ENCODE results near the gene SOCS3. TPM values are rescaled to one million over a fixed set of nuclear protein-coding genes. Genes with fewer than 3 reads are reported as not detected.
A peak's percentile ranks its signal among the peaks of the same experiment; 100 is the strongest.

SOCS3 gene
- total RNA-seq, 2 experiments from 2014 or later = 150 to 162 TPM

DNA sequence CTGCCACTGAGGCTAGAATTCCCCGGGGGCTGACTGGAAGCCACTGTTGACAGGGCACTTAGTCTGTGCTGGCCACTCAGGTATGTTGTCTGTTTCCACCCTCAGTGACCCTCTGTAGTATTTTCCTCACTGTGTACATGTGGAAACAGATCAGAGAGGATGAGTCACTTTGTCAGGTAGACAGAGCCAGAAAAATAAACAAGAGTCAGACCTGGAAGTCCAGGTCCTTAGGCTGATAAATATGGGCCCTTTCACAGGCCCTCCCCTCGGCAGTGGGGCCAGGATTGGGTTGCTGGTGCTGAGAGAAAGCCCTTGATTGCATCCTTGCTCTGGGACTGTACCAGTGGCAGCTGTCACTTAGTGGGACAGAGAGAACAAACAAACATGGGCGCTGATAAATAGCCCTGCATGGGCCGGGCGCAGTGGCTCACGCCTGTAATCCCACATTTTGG, 39.8 kb upstream of the SOCS3 start:
- peaks cover 3% of the 10 kb centered on the region for H3K4me1 Mint-ChIP-seq
- intact Hi-C loops (cut with DNase I, micrococcal nuclease) = no loop called here
- ChIA-PET POLR2A (no interaction called here), CTCF (no interaction called here)
- H3K27me3 Mint-ChIP-seq = no peaks in the 10 kb centered on the region
- no peaks in the 10 kb centered on the region for H3K9me3 Mint-ChIP-seq (ENCODE audit: low read depth)
- DNase-seq (no peak), ATAC-seq (no peak)
- no peak overlapping the region for H3K4me3 Mint-ChIP-seq
- peaks cover 84% of the 10 kb centered on the region for H3K36me3 Mint-ChIP-seq (ENCODE audit: low read depth)
- H3K27ac Mint-ChIP-seq = no peak overlapping the region

DNA sequence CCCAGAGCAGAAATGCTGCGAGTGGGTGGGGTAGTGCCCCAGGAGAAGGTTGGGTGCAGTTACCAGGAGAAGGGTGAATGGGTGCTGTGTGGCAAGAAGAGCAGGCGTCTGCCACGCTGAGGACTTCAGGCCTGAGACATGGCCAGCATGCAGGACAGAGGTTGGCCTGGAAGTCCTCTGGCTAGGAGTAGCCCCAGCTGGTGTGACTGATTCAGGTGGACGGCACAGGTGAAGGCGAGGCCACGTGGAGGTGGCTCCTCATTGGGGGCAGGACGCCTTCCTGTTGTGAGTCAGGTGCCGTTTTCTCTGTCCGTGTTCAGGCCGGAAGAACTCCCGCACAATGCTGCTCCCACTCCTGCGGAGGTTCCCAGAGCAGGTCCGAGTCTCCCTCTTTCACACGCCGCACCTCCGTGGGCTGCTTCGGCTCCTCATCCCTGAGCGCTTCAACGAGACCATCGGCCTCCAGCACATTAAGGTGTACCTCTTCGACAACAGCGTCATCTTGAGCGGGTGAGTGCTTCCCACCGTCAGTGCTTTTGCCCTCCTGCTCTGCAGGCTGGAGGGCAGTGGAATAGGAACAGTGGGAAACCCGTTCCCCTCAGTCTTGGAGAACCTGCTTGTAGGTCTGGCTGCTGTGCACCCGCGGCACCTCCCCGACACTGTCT, 39.3 kb upstream of the SOCS3 start:
- Mint-ChIP-seq H3K36me3 (ENCODE audit: low read depth) (peaks cover 81% of the 10 kb centered on the region), H3K9me3 (ENCODE audit: low read depth) (no peaks in the 10 kb centered on the region), H3K27me3 (no peaks in the 10 kb centered on the region), H3K27ac (no peak overlapping the region), H3K4me3 (no peak overlapping the region), H3K4me1 (peaks cover 4% of the 10 kb centered on the region)
- POLR2A ChIA-PET = no interaction called here
- DNase-seq = no peak
- no peak for ATAC-seq
- intact Hi-C loops (cut with DNase I, micrococcal nuclease) = no loop called here
- CTCF ChIA-PET = interaction anchor here (1.1 kb wide), 1 partner anchor 38 kb away, joined by 3 read pairs; no protein-coding TSS in a partner anchor

DNA sequence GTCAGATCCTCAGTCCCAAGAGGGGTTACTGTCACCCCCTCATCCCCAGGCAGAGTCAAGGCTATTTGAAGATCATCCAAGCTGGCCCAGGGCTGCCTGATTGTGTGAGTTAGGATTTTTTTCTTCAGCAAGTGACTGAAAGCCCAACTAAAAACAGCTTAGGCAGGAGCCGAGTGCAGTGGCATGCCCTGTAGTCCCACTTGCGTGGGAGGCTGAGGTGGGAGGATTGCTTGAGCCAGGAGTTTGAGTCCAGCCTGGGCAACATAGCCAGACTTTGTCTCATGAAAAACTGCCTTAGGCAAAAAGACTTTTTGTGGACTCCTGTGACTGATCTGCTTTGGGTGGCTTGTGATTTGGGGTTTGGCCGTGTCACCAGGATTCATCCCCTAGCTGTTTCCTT, 38.5 kb upstream of the SOCS3 start:
- H3K36me3 Mint-ChIP-seq (ENCODE audit: low read depth) = peaks cover 80% of the 10 kb centered on the region
- DNase-seq = no peak
- H3K4me3 Mint-ChIP-seq = no peak overlapping the region
- no peaks in the 10 kb centered on the region for H3K27me3 Mint-ChIP-seq
- CTCF ChIA-PET = interaction anchor here (1.1 kb wide), 1 partner anchor 38 kb away, joined by 3 read pairs; no protein-coding TSS in a partner anchor
- no peak overlapping the region for H3K27ac Mint-ChIP-seq
- no peaks in the 10 kb centered on the region for H3K9me3 Mint-ChIP-seq (ENCODE audit: low read depth)
- POLR2A ChIA-PET = no interaction called here
- intact Hi-C loops (cut with DNase I, micrococcal nuclease) = no loop called here
- ATAC-seq = no peak
- peaks cover 7% of the 10 kb centered on the region for H3K4me1 Mint-ChIP-seq

DNA sequence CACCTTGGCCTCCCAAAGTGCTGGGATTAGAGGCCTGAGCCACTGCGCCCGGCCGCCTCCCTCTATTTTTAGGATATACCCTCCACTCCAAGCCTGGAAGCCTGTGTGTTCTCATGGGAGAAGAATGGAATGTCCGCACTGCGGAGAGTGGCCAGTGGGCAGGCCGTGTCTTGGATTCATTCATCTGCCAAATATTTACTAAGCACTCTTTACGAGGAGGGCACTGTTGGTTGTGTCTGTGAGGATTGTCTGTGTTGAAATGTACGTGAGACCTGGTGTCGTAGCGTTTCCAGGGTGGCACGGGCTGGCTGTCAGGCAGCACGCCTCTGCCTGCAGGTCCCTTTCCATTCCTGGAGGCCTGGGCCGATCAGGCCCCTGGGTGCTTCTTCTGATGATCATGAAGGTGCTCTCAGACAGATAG, 37.8 kb upstream of the SOCS3 start:
- no peak overlapping the region for H3K27ac Mint-ChIP-seq
- H3K4me1 Mint-ChIP-seq = peaks cover 10% of the 10 kb centered on the region
- H3K36me3 Mint-ChIP-seq (ENCODE audit: low read depth) = peaks cover 77% of the 10 kb centered on the region
- no peaks in the 10 kb centered on the region for H3K27me3 Mint-ChIP-seq
- intact Hi-C loops (cut with DNase I, micrococcal nuclease) = no loop called here
- H3K4me3 Mint-ChIP-seq = no peak overlapping the region
- ATAC-seq (no peak), DNase-seq (no peak)
- POLR2A ChIA-PET = no interaction called here
- no peaks in the 10 kb centered on the region for H3K9me3 Mint-ChIP-seq (ENCODE audit: low read depth)
- CTCF ChIA-PET = interaction anchor here (1.1 kb wide), 1 partner anchor 37 kb away, joined by 3 read pairs; no protein-coding TSS in a partner anchor

DNA sequence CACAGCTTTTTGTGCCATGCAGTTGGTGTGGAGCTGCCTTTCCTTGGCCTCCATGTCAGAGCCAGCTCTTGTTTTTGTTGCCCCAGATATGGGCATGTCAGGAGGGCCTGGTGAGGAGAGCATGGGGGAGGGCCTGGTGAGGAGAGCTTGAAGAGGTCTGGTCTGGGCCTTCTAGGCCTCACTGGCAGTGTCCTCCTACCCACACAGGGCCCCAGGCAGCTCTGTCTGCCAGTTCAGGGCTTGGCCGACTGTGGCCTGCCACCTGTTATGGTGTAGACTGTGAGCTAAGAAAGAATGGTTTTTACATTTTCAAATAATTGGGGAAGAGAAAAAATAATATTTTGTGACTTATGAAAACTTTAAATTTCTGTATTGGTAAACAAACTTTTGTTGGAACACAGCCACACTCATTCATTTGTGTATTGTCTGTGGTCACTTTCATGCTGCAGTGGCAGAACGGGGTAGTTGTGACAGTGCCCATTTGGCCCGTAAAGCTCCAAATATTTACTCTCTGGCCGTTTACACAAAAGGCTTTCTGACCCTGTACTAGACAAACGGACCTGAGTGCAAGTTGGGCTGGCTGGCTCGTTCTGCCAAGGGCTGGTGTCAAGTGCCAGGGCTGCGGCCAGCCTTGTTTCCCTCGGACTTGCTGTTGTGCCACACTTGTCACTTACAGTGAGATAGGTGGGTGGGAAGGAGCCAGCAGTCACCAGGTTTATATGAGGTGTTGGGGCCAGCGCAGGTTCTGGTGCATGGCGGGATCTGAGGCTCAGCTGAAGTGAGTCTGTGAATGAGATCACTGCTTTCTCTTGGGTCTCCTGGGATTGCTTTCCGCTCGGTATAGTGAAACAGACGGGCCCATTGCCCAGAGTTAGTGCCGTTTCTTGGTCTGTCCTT, 36.8 kb upstream of the SOCS3 start:
- H3K4me3 Mint-ChIP-seq = no peak overlapping the region
- no peaks in the 10 kb centered on the region for H3K27me3 Mint-ChIP-seq
- DNase-seq = no peak
- H3K27ac Mint-ChIP-seq = no peak overlapping the region
- H3K36me3 Mint-ChIP-seq (ENCODE audit: low read depth) = peaks cover 79% of the 10 kb centered on the region
- ChIA-PET CTCF (interaction anchor here (0.5 to 1.3 kb wide), 4 partner anchors 14 to 35 kb away, joined by 3 to 6 read pairs (median 4); no protein-coding TSS in a partner anchor), POLR2A (no interaction called here)
- peaks cover 19% of the 10 kb centered on the region for H3K4me1 Mint-ChIP-seq
- intact Hi-C loops (cut with DNase I, micrococcal nuclease) = no loop called here
- ATAC-seq = no peak
- H3K9me3 Mint-ChIP-seq (ENCODE audit: low read depth) = no peaks in the 10 kb centered on the region

DNA sequence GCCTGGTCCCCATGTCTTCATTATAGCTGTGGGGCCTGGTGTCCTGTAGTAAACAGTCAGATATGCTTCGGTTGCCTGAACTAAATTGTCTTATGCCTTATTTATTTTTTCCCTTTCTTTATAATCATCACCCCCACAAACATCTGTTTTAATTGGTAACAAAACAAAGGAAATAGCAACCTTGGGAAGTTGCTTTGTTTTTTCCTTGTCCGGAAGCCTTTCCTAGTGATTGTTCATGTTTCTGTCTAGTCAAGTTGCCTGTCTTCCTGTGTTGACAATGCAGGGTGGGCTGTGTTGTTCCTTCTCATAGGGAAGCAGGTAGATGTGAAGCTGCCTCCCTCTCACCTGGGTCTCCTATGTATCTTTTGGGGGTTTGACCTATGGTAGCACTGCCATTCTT, 35.3 kb upstream of the SOCS3 start:
- no peak overlapping the region for H3K4me3 Mint-ChIP-seq
- ATAC-seq = no peak
- no peak for DNase-seq
- no peak overlapping the region for H3K27ac Mint-ChIP-seq
- intact Hi-C loops (cut with DNase I, micrococcal nuclease) = no loop called here
- ChIA-PET CTCF (interaction anchor here (0.7 to 1.3 kb wide), 3 partner anchors 15 to 31 kb away, joined by 4 to 6 read pairs (median 4); no protein-coding TSS in a partner anchor), POLR2A (no interaction called here)
- H3K36me3 Mint-ChIP-seq (ENCODE audit: low read depth) = peaks cover 76% of the 10 kb centered on the region
- peaks cover 34% of the 10 kb centered on the region for H3K4me1 Mint-ChIP-seq
- H3K27me3 Mint-ChIP-seq = no peaks in the 10 kb centered on the region
- no peaks in the 10 kb centered on the region for H3K9me3 Mint-ChIP-seq (ENCODE audit: low read depth)

DNA sequence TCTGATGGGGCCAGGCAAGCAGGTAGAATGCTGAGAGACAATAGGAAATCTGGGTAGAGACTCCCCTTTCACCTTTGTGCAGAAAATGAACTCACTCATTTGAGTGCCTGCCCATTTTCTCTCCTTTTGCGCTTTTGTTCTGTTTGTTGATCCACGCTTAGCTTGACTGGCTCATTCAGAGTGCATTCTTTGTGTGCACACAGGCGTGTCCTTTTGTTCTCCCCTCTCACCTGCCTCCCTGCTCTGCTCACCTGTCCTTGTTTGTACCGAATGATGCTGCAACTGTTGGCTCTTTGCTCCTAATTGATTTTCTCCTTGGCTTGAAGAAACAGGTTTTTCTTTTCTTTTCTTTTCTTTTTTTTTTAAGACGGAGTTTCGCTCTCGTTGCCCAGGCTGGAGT, 34.3 kb upstream of the SOCS3 start:
- intact Hi-C loops (cut with DNase I, micrococcal nuclease) = no loop called here

DNA sequence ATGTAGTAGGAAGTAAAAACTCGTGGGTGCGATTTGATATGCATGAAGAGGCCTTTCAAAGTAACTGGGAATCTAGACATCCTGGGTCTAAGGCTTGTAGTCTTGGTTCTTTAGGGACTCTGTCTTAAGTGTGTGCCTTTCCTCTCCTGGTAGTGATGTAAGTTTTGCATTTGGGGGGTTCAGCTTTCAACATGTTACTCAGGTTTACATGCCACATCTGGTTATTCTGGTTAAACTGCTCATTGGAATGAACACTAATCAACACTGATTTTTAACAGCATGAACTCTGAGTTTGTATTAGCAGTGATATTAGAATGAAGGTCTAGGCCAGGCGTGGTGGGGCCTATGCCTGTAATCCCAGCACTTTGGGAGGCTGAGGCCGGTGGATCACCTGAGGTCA, 33.7 kb upstream of the SOCS3 start:
- intact Hi-C loops (cut with DNase I, micrococcal nuclease) = no loop called here
- DNase-seq = no peak
- Mint-ChIP-seq H3K4me1 (peaks cover 49% of the 10 kb centered on the region), H3K36me3 (ENCODE audit: low read depth) (peaks cover 65% of the 10 kb centered on the region), H3K27ac (peak overlapping the region; percentile 67), H3K4me3 (no peak overlapping the region), H3K9me3 (ENCODE audit: low read depth) (no peaks in the 10 kb centered on the region), H3K27me3 (no peaks in the 10 kb centered on the region)
- ChIA-PET POLR2A (no interaction called here), CTCF (interaction anchor here (2.5 kb wide), 1 partner anchor 12 kb away, joined by 8 read pairs; no protein-coding TSS in a partner anchor)
- no peak for ATAC-seq

More for the DNA sequence above, 34.3 kb upstream of the SOCS3 start:
- H3K9me3 Mint-ChIP-seq (ENCODE audit: low read depth) = no peaks in the 10 kb centered on the region
- H3K27ac Mint-ChIP-seq = no peak overlapping the region
- no peaks in the 10 kb centered on the region for H3K27me3 Mint-ChIP-seq
- ChIA-PET POLR2A (no interaction called here), CTCF (no interaction called here)
- ATAC-seq = no peak
- no peak overlapping the region for H3K4me3 Mint-ChIP-seq
- peaks cover 42% of the 10 kb centered on the region for H3K4me1 Mint-ChIP-seq
- peaks cover 69% of the 10 kb centered on the region for H3K36me3 Mint-ChIP-seq (ENCODE audit: low read depth)
- DNase-seq = no peak

DNA sequence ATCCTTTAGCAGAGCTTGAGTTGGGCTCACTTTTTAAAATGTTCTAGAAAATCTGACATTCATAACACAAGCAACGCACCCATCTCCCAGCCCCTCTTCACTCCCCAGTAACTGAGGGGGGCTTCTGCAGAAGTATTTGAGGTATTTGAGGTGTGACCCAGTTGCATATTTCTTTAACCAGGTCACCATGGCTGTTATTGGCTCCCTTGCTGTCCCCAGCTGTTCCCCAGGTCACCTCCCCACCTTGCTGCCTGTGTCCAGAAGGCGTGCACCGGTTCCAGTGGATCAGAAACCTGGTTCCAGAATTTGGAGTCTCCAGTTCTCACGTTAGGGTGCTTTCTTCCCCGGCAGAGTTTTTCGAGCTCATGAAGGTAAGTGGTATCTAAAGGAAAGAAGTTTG, 32.4 kb upstream of the SOCS3 start:
- DNase-seq (no peak), ATAC-seq (no peak)
- ChIA-PET CTCF (interaction anchor here (0.5 to 2.5 kb wide), 9 partner anchors 9 to 101 kb away, joined by 3 to 8 read pairs (median 3); no protein-coding TSS in a partner anchor), POLR2A (interaction anchor here (0.6 kb wide), 1 partner anchor 220 kb away, joined by 3 read pairs; no protein-coding TSS in a partner anchor)
- H3K4me1 Mint-ChIP-seq = peaks cover 59% of the 10 kb centered on the region
- intact Hi-C loops (cut with DNase I, micrococcal nuclease) = no loop called here
- H3K36me3 Mint-ChIP-seq (ENCODE audit: low read depth) = peaks cover 63% of the 10 kb centered on the region
- no peak overlapping the region for H3K4me3 Mint-ChIP-seq
- H3K27ac Mint-ChIP-seq = peak overlapping the region; percentile 73
- H3K9me3 Mint-ChIP-seq (ENCODE audit: low read depth) = no peaks in the 10 kb centered on the region
- H3K27me3 Mint-ChIP-seq = no peaks in the 10 kb centered on the region

DNA sequence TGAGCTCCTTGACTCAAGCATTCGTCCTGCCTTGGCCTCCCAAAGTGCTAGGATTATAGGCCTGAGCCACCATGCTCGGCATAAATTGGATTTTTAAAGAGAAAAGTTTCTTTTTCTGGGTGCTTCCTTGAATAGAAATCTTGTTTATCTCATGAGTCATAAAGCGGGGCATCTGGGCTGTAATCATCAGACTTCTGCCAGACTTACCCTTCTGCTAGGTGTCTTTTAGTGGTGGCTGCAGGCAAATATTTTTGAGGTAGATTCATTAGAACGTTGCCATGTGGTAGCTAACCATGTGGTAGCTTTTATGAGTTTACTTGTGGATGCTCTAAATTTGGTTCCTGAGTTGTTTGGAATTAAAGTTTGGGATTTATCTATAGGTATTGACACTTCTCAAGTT, 32.0 kb upstream of the SOCS3 start:
- CTCF ChIA-PET = interaction anchor here (0.8 to 2.5 kb wide), 8 partner anchors 10 to 101 kb away, joined by 3 to 8 read pairs (median 4); no protein-coding TSS in a partner anchor
- H3K4me3 Mint-ChIP-seq = no peak overlapping the region
- H3K27me3 Mint-ChIP-seq = no peaks in the 10 kb centered on the region
- no peak for ATAC-seq
- peaks cover 59% of the 10 kb centered on the region for H3K36me3 Mint-ChIP-seq (ENCODE audit: low read depth)
- intact Hi-C loops (cut with DNase I, micrococcal nuclease) = no loop called here
- no peaks in the 10 kb centered on the region for H3K9me3 Mint-ChIP-seq (ENCODE audit: low read depth)
- no peak for DNase-seq
- peak overlapping the region; percentile 73 for H3K27ac Mint-ChIP-seq
- H3K4me1 Mint-ChIP-seq = peaks cover 61% of the 10 kb centered on the region
- POLR2A ChIA-PET = interaction anchor here (0.6 to 0.8 kb wide), 2 partner anchors 169 to 219 kb away, joined by 3 read pairs; no protein-coding TSS in a partner anchor

DNA sequence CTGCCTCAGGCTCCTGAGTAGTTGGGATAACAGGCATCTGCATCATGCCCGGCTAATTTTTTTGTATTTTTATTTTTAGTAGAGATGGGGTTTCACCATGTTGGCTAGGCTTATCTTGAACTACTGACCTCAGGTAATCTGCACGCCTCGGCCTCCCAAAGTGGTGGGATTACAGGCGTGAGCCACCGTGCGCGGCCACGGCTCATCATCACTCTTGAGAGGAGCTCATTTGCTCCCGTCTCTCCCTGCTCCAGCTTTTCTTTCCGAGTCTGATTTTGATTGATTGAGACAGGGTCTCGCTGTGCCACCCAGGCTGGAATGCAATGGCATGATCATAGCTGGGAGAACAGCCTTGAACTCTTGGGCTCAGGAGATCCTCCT, 31.2 kb upstream of the SOCS3 start:
- intact Hi-C loops (cut with DNase I, micrococcal nuclease) = no loop called here
- no peaks in the 10 kb centered on the region for H3K27me3 Mint-ChIP-seq
- H3K4me1 Mint-ChIP-seq = peaks cover 69% of the 10 kb centered on the region
- ATAC-seq = no peak
- H3K27ac Mint-ChIP-seq = peak overlapping the region; percentile 73
- ChIA-PET CTCF (interaction anchor here (0.9 to 2.5 kb wide), 8 partner anchors 10 to 102 kb away, joined by 3 to 8 read pairs (median 4); no protein-coding TSS in a partner anchor), POLR2A (interaction anchor here (0.6 to 1.2 kb wide), 3 partner anchors 12 to 433 kb away, joined by 3 to 4 read pairs (median 3); no protein-coding TSS in a partner anchor)
- no peak for DNase-seq
- peaks cover 56% of the 10 kb centered on the region for H3K36me3 Mint-ChIP-seq (ENCODE audit: low read depth)
- H3K9me3 Mint-ChIP-seq (ENCODE audit: low read depth) = no peaks in the 10 kb centered on the region
- no peak overlapping the region for H3K4me3 Mint-ChIP-seq
